Stimulated activated naive CD4-positive, alpha-beta T cell (primary cell): ENCODE measurements around the gene BCL2A1.
"Not testable (repeated sequence)": the region's sequence is repeated elsewhere in the genome, so short reads cannot be mapped to it uniquely, and the experiment has no call there.

Experiments
- DNase-seq, 6 experiments: peaks; one replicate each; lab custom pipeline; 2025; lab: John Stamatoyannopoulos, UW

BCL2A1 gene

DNA sequence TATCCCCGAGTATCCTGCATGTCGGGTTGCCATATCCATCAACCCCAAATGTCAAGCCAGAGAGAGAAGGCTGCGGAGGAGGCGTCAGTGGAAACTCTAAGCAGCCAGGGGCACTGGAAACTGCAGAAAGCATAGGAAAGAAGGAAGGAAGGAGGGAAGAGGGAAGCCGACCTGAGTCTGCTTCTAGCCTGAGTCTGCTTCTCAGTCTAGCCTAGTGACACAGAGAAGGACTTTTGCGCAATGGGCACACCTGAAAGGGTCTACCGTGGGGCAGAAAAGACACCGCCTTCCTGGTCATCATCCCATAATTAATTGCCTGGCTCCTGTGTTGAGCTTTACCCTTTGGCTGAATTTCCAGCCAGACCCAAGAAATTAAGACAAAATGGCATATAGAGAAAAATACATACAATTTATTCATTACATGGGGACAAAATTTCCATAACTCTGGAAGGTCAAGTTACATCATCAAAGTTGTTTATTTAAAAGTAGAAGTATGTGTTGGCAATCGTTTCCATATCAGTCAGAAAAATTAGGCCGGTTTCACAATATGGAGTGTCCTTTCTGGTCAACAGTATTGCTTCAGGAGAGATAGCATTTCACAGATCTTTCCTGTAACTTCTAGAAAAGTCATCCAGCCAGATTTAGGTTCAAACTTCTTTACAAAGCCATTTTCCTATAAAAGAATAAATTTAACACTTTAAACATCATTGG is 10.3 kb downstream of the BCL2A1 start:
- no peak for DNase-seq

- no peak for DNase-seq
These were observed 13.3 kb downstream of the BCL2A1 start for GRCh38 chr15:79957741-79958140.

DNA sequence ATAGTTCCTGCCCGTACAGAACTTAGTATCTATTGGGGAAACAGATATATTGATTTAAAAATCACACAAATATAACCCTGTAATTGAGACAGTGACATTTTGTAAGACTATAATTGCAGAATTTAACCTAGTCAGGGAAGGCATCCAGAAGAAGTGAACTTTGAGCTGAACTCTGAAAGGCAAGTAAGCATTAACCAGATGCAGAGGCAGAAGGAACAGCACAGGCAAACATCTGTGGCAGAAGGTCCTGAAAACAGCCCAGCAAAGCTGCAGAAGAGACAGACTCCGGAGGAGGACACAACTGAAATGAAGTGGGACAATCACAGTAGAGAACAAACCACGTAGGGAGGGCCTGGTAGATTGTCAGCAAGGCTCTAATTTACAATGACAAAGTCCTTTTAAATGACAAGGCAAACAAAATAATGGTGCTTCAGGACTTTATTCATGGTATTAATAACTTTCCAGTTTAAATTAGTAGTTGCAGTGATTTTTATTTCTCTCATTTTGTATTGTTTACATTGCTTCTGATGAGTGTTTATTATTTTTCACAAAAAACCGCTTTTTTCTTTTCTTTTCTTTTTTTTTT is 14.5 kb downstream of the BCL2A1 start:
- no peak for DNase-seq

GRCh38 chr15:79954661-79955060 is 16.3 kb downstream of the BCL2A1 start:
- DNase-seq = no peak

- DNase-seq = peak in 2 of 6 experiments; percentile 7 to 8
These were observed 17.0 kb downstream of the BCL2A1 start for GRCh38 chr15:79953951-79954444.

DNA sequence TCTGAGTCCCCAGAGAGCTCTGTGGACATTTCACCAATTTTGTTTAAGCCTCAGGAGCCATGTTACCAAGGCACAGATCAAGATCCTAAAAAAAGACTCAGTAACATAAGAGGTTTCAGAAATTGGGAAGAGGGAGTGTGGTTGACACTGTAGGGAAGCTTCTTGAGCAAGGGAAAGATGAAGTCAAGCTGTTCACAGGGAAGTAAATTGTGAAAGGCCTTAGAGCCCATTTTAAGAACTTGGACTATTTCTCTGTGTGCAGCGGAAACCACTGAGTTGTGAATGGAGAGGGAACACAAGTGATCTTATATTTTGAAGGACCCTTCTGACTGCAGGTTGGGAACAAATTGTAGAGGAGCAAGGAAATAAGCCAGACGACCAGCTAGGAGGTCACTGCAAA is 18.7 kb downstream of the BCL2A1 start:
- no peak for DNase-seq

GRCh38 chr15:79950247-79950646 is 20.7 kb downstream of the BCL2A1 start:
- no peak for DNase-seq

- DNase-seq = no peak
These were observed 22.2 kb downstream of the BCL2A1 start for GRCh38 chr15:79948761-79949160.

DNA sequence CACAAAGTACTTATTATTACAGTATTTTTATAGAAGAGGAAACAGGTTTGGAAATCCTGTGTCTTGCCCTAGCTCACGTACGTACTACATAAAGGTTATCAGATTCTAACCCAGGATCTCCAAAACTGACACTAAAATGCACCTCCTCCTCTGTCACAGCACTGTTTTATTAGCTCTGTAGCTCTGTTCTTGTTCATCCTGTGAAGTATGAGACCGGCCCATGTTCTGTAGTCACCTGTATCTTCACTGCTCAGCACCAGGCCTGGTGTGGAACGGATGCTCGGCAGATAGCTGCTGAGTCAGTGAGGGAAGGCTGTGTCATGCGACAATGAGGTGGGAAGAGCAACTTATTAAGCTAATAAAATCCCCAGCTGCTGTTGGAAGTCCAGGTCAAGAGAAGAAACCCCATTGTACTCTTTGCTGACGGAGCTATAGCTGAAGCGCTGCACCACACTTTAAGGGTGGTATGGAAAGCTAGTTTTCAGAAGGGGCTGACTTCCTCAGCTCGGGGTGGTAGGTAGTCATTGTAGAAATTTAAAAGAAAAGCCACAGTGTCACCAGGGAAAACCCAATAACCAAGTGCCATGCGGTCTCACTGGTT is 22.8 kb downstream of the BCL2A1 start:
- DNase-seq = no peak

DNA sequence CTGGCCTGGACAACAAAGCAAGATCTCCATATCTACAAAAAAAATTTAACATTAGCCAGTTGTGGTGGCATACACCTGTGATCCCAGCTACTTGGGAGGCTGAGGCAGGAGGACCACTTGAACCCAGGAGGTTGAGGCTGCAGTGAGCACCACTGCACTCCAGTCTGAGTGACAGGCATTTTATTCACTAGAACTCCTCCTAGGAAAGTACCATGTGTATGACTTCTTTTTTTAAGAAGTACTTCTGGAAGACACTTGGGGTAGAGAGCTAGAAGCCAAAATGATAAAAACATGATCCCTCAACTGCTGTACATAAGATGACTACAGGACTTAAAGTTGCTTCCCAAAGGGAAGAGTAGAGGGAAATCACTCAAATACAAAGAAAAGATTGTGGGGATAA is 24.0 kb downstream of the BCL2A1 start:
- DNase-seq = no peak

DNA sequence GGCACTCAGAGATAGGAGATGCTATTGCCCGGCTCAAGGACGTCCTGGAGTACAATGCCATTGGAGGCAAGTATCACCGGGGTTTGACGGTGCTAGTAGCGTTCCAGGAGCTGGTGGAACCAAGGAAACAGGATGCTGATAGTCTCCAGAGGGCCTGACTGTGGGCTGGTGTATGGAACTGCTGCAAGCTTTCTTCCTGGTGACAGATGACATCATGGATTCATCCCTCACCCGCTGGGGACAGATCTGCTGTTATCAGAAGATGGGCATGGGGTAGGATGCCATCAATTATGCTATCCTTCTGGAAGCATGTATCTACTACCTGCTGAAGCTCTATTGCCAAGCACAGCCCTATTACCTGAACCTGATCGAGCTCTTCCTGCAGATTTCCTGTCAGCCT is 26.4 kb downstream of the BCL2A1 start:
- DNase-seq = no peak

DNA sequence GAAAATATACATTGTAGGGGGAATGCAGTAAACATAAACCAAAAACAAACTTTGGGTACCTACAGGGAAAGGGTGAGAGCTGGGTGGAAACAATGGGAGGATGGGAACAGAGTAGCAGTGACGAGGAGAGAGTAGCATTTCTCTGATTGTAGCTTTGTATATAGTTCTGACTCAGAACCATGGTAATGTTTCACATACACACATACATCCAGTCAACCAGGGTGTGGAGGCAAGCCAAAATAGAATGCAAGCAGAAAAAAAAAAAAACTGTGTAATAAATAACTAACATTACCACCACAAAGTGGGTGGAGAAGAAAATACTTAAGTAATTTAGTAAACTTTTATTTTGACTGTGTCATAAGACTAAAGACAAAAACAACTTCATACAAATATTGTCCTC is 27.2 kb downstream of the BCL2A1 start:
- no peak for DNase-seq

- no peak for DNase-seq
These were observed 28.1 kb downstream of the BCL2A1 start for GRCh38 chr15:79942741-79943481.

DNA sequence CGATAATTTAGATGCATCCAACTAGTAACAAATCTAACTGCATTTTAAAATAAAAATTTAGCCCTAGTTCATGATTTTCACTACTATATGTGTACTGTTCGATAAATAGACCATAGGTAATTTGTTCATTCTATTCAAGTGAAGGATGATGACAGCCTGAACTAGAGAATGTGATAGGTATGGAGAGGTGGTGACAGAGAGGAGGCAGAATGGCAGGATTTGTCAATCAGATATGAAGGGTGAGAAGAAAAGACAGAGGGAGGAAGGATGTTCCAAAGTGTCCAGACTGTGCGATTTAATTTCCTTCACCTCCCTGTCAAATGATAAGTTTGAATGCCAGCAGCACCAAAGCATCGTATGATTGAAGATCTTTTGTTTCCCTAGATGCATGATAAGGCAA is 31.6 kb downstream of the BCL2A1 start:
- no peak for DNase-seq

- no peak for DNase-seq
These were observed 32.9 kb downstream of the BCL2A1 start for GRCh38 chr15:79938143-79938542.

- not testable (repeated sequence) for DNase-seq
These were observed 35.3 kb downstream of the BCL2A1 start for GRCh38 chr15:79935556-79936201.

DNA sequence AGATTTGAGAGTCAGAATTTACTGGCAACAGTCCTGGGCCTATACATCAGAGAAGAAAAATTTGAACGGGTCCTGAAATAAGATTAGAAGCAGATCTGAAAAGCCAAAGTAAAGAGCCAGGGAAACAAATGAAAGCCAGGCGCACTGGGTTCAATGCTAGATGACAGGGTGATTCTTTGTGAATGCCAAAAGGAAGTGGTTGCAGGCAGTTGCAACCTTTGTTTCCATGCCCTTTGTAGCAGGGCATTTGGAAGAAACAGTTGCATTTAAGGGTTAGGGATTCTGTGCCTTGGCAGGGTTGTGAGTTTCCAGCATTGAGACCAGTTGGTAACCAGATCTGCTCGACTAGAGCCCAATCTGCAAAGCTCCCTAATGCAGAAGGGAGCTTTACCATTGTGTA is 37.8 kb downstream of the BCL2A1 start:
- DNase-seq = peak in 1 of 6 experiments; percentile 3

- DNase-seq = no peak
These were observed 38.5 kb downstream of the BCL2A1 start for GRCh38 chr15:79932447-79932846.

- no peak for DNase-seq
These were observed 40.5 kb downstream of the BCL2A1 start for GRCh38 chr15:79930516-79930915.

- no peak for DNase-seq
These were observed 41.6 kb downstream of the BCL2A1 start for GRCh38 chr15:79929412-79929811.

- not testable (repeated sequence) for DNase-seq
These were observed 44.9 kb downstream of the BCL2A1 start for GRCh38 chr15:79926116-79926515.

GRCh38 chr15:79924379-79924778 is 46.6 kb downstream of the BCL2A1 start:
- DNase-seq = no peak
